Progenitor cell of endocrine pancreas (in vitro differentiated cells): ENCODE data around the gene CDH4. TPM values are rescaled to one million over a fixed set of nuclear protein-coding genes. Genes with fewer than 3 reads are reported as not detected.

ENCODE experiments used
- DNase-seq: peaks from one replicate; pipeline ENCODE4 v3.0.0; 2021; ENCODE audit warnings: low spot score; ENCODE audit not compliant: unreplicated experiment
- H3K27ac Mint-ChIP-seq: 2 replicates; pipeline ENCODE4 v1.8.0; 2021; ENCODE audit warnings: mild to moderate bottlenecking, moderate library complexity, mixed read lengths
- H3K27me3 Mint-ChIP-seq: 2 replicates; pipeline ENCODE4 v1.8.0; 2021; ENCODE audit warnings: mixed read lengths
- H3K36me3 Mint-ChIP-seq: 2 replicates; pipeline ENCODE4 v1.8.0; 2022; ENCODE audit warnings: mixed read lengths; ENCODE audit not compliant: insufficient read depth
- H3K4me1 Mint-ChIP-seq: 2 replicates; pipeline ENCODE4 v1.8.0; 2021; ENCODE audit warnings: low read depth, mixed read lengths
- H3K4me3 Mint-ChIP-seq: 2 replicates; pipeline ENCODE4 v1.8.0; 2021; ENCODE audit warnings: low read depth, mild to moderate bottlenecking, moderate library complexity, mixed read lengths
- H3K9me3 Mint-ChIP-seq: 2 replicates; pipeline ENCODE4 v1.8.0; 2021; ENCODE audit warnings: low read depth, mixed read lengths
- total RNA-seq: library from RNA; stranded (reverse); gene quantifications from 2 replicates; pipeline ENCODE4 v1.2.1, GENCODE V29; 2021
- TF ChIP-seq, protein P1 (sequence below): fragments of 200-600 bp; sonication (generic); IDR thresholded peaks from one replicate; pipeline ENCODE4 v1.5.0; 2021; ENCODE audit warnings: antibody characterized with exemption, mild to moderate bottlenecking; ENCODE audit not compliant: unreplicated experiment

Gene CDH4
- total RNA-seq, 1 donor from 2014 or later: 0.43 TPM

DNA sequence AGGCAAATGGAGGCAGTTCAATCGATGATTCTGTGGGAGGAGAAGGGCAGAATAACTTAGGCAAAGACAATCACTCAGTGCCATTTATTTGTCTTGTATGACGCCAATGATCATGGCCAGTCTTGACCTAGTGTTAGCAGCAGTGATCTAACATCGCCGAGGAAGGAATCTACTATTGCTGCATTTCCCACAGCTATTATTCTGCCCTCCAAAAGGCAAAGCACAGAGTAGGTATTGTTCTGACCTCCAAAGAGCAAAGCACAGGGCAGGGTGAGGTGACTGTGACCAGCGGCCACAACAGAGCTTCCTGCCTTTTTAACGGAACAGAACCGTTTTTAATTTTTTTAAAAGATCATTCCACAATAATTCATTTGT lies 235.9 kb downstream of the CDH4 start:
- no peaks in the 10 kb centered on the region for H3K9me3 Mint-ChIP-seq
- H3K27ac Mint-ChIP-seq: no peak overlapping the region
- H3K36me3 Mint-ChIP-seq: no peaks in the 10 kb centered on the region
- TF ChIP-seq, protein P1, sequence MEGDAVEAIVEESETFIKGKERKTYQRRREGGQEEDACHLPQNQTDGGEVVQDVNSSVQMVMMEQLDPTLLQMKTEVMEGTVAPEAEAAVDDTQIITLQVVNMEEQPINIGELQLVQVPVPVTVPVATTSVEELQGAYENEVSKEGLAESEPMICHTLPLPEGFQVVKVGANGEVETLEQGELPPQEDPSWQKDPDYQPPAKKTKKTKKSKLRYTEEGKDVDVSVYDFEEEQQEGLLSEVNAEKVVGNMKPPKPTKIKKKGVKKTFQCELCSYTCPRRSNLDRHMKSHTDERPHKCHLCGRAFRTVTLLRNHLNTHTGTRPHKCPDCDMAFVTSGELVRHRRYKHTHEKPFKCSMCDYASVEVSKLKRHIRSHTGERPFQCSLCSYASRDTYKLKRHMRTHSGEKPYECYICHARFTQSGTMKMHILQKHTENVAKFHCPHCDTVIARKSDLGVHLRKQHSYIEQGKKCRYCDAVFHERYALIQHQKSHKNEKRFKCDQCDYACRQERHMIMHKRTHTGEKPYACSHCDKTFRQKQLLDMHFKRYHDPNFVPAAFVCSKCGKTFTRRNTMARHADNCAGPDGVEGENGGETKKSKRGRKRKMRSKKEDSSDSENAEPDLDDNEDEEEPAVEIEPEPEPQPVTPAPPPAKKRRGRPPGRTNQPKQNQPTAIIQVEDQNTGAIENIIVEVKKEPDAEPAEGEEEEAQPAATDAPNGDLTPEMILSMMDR: no peak
- H3K4me1 Mint-ChIP-seq: peaks cover 2% of the 10 kb centered on the region
- no peaks in the 10 kb centered on the region for H3K27me3 Mint-ChIP-seq
- no peak overlapping the region for H3K4me3 Mint-ChIP-seq
- DNase-seq: no peak

DNA sequence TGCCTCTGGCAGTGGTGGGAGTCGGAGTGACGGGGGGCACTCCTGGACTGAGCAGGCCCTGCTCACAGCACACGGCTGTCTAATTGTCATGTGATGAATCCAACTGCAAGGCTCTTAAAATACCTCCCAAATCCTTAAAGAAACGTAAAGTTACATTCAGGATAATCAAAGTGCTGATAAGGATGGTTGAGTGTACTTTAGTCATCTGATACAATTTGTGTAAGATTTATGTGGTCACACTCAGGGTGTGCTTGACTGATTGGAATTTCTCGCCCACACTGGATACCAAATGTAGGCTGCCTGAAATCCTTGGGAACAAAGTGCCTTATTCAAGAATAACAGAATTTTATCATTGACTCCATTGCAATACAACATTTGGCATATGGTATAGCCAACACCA lies 238.7 kb downstream of the CDH4 start:
- Mint-ChIP-seq H3K4me3 (no peak overlapping the region), H3K9me3 (no peaks in the 10 kb centered on the region), H3K27me3 (peaks cover 3% of the 10 kb centered on the region), H3K27ac (no peak overlapping the region), H3K36me3 (no peaks in the 10 kb centered on the region), H3K4me1 (peaks cover 2% of the 10 kb centered on the region)
- TF ChIP-seq, protein P1: no peak
- DNase-seq: no peak

DNA sequence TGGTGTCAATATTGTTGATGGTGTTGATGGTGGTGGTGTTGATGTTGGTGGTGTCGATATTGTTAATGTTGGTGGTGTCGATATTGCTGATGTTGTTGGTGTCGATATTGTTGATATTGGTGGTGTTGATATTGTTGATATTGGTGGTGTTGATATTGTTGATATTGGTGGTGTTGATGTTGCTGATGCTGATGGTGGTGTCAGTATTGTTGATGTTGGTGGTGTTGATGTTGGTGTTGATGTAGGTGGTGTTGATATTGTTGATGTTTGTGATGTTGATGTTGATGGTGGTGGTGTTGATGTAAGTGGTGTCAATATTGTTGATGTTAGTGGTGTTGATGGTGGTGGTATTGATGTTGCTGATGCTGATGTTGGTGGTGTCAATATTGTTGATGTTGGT lies 240.0 kb downstream of the CDH4 start:
- no peak for DNase-seq
- peaks cover 6% of the 10 kb centered on the region for H3K4me1 Mint-ChIP-seq
- no peaks in the 10 kb centered on the region for H3K36me3 Mint-ChIP-seq
- no peak overlapping the region for H3K27ac Mint-ChIP-seq
- H3K4me3 Mint-ChIP-seq: no peak overlapping the region
- TF ChIP-seq, protein P1: no peak
- H3K9me3 Mint-ChIP-seq: no peaks in the 10 kb centered on the region
- peaks cover 3% of the 10 kb centered on the region for H3K27me3 Mint-ChIP-seq

DNA sequence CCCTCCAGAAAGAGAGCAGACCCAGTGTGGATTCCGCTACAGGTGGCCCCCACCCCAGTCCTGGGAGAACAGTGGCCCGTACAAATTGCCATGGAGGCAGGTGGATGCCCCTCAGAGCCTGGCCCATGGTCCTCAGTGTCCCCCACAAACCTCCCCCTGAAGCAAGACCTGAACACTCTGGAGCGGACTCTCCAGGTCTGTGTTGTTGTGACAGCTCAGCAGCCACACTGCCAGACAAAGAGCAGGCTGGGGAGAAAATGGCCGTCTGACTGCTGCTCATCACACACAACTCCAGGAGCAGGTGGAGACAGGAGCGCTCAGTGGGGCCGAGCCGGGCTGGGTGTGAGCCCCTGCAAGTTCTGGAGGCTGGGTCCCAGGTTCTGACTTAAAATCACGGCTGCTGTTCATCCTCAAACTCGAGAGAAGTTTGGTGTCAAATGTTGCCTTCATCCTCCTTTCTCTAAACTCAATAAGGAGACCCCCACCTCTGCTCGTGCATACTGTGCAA lies 241.8 kb downstream of the CDH4 start:
- Mint-ChIP-seq H3K36me3 (no peaks in the 10 kb centered on the region), H3K27ac (no peak overlapping the region), H3K4me3 (no peak overlapping the region), H3K4me1 (peaks cover 5% of the 10 kb centered on the region), H3K9me3 (no peaks in the 10 kb centered on the region), H3K27me3 (peaks cover 3% of the 10 kb centered on the region)
- TF ChIP-seq, protein P1: no peak
- DNase-seq: no peak

DNA sequence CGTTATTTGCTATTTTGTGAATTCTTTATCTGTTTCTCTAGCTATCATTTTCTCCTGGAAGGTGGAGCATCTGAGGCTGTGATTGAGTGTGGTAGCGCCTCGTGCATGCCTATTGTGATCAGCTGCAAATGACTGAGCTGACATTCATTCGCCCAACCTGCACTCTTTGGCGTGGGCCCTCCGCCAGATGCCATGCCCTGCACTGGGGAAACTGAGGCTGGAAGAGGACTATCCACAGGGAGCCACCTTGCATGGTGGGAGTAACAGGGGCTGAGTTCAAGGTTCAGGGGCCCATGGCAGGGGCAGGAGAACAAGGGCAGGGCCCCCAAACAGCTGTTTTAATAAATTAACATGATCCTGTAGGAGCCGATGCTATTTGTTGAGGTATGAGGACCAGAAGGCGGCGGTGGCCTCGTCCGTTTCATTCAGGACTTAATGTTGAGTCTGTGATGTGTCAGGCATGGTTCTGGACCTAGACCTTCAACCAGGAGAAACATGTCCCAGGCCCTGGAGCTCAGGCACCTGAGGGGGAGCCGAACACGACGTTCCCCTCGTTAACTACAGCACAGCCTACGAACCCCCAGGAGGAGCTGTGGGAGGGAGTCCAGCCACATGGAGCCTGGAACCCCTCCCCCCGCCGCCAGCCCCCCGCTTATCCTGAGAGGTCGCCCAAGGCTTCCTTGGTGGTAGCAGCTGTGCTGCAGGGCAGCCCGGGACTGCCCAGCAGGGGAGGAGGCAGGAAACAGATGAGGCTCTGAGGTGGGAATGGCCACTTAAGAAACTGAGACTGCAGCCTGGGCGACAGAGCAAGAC lies 242.9 kb downstream of the CDH4 start:
- TF ChIP-seq, protein P1: no peak
- no peak for DNase-seq
- H3K27me3 Mint-ChIP-seq: peaks cover 3% of the 10 kb centered on the region
- H3K4me1 Mint-ChIP-seq: peaks cover 5% of the 10 kb centered on the region
- no peaks in the 10 kb centered on the region for H3K36me3 Mint-ChIP-seq
- no peak overlapping the region for H3K4me3 Mint-ChIP-seq
- no peaks in the 10 kb centered on the region for H3K9me3 Mint-ChIP-seq
- H3K27ac Mint-ChIP-seq: no peak overlapping the region
